HG03432 (cell line): ENCODE data around the gene NLGN1.
"Not testable (repeated sequence)": the region's sequence is repeated elsewhere in the genome, so short reads cannot be mapped to it uniquely, and the experiment has no call there.

Source experiments
- ATAC-seq: cut with Tn5 transposase; IDR thresholded peaks from one replicate; pipeline ENCODE4 v1.9.1; 2021; ENCODE audit warnings: mild to moderate bottlenecking, moderate library complexity; ENCODE audit not compliant: unreplicated experiment

NLGN1 gene

GRCh38 chr3:173397161-173398110 is at the start of gene NLGN1:
Gene NLGN1 (plus strand): TSS chr3:173397744.
- peak; percentile 22 for ATAC-seq

GRCh38 chr3:173351886-173352285 is 45.7 kb upstream of the NLGN1 start:
- no peak for ATAC-seq

GRCh38 chr3:173353137-173353536 is 44.4 kb upstream of the NLGN1 start:
- not testable (repeated sequence) for ATAC-seq

DNA sequence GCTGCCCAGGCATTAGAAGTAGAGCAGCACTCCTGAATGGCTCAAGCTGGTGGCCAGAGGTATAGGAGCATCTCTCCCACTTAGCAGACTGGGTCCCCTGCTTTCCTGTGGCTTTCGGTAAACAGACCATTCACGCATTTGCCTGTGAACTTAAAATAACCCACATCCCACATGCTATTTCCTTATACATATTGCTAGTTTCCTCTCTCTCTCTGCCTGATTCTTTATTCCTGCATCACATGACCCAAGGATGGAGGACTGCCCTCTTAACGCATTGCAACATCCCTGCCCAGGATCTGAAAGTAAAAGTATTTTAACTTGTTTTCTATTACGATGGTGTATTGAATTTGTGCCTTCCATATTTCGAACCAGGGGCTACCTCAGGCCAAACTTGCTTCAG is 43.4 kb upstream of the NLGN1 start:
- no peak for ATAC-seq

GRCh38 chr3:173371848-173372487 is 25.6 kb upstream of the NLGN1 start:
- ATAC-seq = no peak

- ATAC-seq = no peak
Observed at GRCh38 chr3:173380681-173381080, 16.9 kb upstream of the NLGN1 start.

GRCh38 chr3:173381936-173382335 is 15.6 kb upstream of the NLGN1 start:
- not testable (repeated sequence) for ATAC-seq

DNA sequence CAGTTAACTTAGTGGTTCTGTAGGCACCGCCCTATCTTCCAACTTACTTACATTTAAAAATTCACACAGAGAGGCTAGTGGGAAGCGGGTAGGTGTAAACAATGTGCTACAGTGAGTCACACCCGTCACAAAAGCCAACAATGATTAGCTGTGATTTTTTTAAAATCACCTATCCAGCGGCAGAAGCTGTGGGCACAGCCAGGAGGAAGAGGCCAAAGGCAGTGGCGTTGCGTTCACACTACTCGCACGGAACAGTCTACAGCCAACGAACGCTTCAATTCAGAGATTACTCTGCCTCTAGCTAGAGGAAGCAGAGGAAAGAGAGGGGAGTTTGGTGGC is 2.5 kb upstream of the NLGN1 start:
- ATAC-seq = peak; percentile 48

DNA sequence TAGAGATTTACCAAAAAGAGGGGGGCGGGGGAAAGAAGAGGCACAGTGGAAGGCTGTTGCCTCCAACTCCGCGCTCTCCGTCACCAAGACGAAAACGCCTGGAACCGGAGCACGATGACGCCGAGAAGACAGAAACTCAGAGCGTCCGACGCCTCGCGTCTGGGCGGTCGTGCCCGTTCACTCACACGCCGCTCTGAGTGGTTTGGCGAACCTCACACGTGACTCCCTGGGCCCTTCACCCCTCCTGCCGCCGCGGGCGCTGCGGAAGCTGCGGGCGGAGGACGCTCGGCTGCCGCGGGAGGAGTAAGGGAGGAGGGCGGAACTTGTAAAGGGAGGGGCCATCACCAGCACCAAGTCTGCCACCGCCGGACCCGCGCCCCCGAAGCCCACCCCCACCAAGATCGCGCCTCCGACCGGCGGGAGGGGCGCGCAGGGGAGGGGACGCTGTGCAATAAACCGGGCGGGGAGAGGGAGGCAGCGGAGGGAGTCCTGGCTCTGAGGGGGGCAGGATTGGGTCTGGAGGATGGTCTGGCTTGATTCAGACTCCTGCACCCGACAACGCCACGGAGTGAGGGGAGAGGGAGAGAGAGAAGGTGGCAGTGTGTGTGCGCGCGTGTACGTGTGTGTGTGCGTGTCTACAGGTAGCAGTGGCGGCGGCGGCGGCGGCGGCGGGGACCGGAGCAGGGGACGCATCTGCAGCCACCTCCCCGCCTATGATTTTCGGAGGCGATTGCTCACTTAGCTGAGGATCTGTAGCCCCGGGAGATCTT is 1.9 kb upstream of the NLGN1 start:
- ATAC-seq = peak; percentile 96

DNA sequence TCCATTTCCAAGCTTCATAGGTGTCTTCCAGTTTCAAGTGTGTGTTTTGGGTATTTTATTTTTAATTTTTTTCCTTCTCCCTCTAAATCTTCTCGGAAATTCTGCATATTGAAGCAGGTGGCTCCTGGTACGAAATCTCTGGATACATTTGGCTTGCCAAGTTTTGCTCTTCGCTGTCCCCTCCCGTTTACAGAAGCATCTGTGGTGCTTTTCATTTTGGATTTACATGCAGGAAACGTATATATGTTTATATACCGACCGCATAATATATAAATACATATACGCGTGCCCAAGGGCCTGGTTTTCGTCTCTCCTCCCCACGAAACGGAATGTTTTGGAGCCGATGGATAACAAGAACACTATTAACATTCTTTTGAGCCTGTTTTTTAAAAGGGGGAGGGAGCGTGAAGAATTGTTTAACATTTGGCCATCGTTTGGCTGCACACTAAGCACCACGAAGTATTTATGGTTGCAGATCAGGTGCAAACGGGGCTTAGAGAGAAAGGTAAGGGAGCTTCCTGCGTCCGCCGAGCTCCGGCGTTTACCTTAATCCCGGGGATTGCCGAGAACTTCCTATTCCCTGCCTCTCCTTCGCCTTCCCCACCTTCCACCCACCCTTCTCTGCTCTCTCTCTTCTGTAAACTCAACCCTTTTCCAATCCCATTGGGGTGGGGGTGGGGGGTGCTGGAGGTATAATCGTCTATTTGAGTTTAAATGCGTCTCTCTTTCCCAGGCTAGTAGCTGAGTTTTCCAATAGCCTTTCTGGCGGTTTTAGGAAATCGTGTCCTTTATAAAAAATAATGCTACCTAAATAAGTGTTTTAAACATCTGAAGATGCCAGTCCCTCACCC is 1.1 kb upstream of the NLGN1 start:
- ATAC-seq = no peak

GRCh38 chr3:173398111-173398479 is 551 bp downstream of the NLGN1 start:
- no peak for ATAC-seq

- ATAC-seq = no peak
Observed at GRCh38 chr3:173399044-173399443, 1.5 kb downstream of the NLGN1 start.

- ATAC-seq = no peak
Observed at GRCh38 chr3:173401369-173401768, 3.8 kb downstream of the NLGN1 start.

DNA sequence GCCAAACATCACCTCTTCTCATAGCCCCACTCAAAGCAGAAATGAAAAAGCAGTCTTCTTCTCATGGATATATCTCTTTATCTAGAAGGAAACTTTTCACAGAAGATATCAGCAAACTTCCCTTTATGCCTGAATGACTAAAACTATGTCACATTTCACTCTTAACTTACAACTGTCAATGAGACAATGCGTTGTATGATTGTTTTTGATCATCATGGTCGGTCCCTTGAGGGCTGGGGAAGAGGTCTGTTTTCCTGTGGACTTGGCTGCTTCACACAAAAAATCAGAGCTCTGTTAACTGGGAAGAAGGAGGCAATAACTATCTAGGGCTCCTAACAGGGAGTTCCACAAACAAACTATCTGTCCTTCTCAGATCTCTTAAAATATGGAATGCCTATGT is 5.1 kb downstream of the NLGN1 start:
- ATAC-seq = no peak

DNA sequence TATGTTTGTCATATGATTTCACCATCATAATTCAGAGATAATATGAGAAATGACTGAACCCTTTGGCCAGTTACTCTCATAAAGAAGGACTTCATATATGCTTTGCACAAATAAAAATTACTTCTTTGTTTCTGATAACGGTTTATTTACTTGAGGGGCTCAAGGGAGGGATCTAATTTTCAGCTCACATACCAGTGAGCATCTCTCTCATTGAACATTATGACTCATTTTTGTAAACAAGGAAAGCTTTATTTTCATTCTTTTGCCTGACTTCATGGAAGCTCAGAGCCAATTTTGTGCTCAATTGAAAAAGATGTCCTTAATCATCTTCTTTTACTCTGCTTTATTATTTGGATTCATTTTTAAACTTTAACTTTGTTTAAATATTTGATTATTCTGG is 5.8 kb downstream of the NLGN1 start:
- ATAC-seq = no peak

GRCh38 chr3:173404156-173404555 is 6.6 kb downstream of the NLGN1 start:
- no peak for ATAC-seq

DNA sequence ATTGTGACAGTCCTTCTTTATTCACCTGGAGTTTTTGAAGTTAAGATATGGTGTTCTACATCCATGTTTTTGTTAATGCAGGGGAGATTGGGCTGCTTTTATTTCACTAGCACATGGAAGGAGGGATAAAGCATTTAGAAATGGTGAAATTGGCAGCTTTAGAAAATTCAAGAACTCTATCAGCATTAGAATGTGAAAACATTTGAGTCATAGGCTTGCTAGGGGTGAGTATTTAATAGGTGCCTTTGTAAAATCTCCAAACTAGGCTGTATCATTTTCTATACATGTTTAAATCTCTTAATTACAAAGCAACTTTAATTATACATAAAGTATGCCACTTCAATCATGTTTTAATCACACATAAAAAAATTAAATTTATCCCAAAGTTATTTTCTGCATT is 12.9 kb downstream of the NLGN1 start:
- no peak for ATAC-seq

DNA sequence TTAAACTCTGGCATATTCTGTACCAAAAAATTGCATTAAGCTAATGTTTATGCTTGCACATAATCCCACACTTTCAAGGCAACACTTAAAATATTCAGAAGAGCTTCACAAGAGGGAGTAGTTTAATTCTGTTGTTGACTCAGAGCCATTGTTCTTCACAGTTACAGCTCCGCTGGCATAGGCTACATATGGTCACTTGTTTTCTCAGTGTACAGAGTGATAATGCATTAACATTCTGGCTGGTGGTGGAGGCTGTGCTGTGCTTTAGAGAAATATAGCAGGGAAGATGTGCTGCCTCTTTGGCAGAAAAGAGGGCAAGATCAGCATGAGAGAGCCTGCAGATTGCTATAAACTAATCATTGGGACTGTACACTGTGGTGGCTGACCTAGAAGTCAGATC is 13.3 kb downstream of the NLGN1 start:
- ATAC-seq = no peak

- no peak for ATAC-seq
Observed at GRCh38 chr3:173411375-173411973, 13.9 kb downstream of the NLGN1 start.

- ATAC-seq = no peak
Observed at GRCh38 chr3:173416070-173416469, 18.5 kb downstream of the NLGN1 start.
